ENCODE measurements around the gene TMEFF2. TPM values are rescaled to one million over a fixed set of nuclear protein-coding genes. Genes with fewer than 3 reads are reported as not detected.
"Not testable (repeated sequence)": the region's sequence is repeated elsewhere in the genome, so short reads cannot be mapped to it uniquely, and the experiment has no call there.

Gene TMEFF2
- total RNA-seq, 6 experiments from 2014 or later, result 0.18 to 0.25 (median 0.22) TPM; not detected in 3

GRCh38 chr2:192137451-192137850 lies 57.3 kb downstream of the TMEFF2 start:
- H3K9me3 Mint-ChIP-seq, result no peaks in the 10 kb centered on the region
- no peak for TF ChIP-seq CTCF (IDR thresholded peaks at IDR 0.05)
- DNase-seq, result no peak
- no peak overlapping the region for H3K27ac Mint-ChIP-seq
- H3K27me3 Mint-ChIP-seq (ENCODE audit: insufficient read depth), result no peaks in the 10 kb centered on the region; the same call in 1 of the 2 replicates
- H3K4me1 Mint-ChIP-seq (ENCODE audit: low read depth), result 0 out of 2 replicates have a peak, but pooled peaks cover 6% of the 10 kb centered on the region
- H3K4me3 Mint-ChIP-seq, result no peak overlapping the region
- H3K36me3 Mint-ChIP-seq (ENCODE audit: low read depth), result no peaks in the 10 kb centered on the region

GRCh38 chr2:192132604-192133003 lies 62.1 kb downstream of the TMEFF2 start:
- not testable (repeated sequence) for H3K27ac Mint-ChIP-seq; H3K4me3 Mint-ChIP-seq; H3K36me3 Mint-ChIP-seq (ENCODE audit: low read depth); H3K27me3 Mint-ChIP-seq (ENCODE audit: insufficient read depth); H3K4me1 Mint-ChIP-seq (ENCODE audit: low read depth); H3K9me3 Mint-ChIP-seq; DNase-seq

- not testable (repeated sequence) for H3K36me3 Mint-ChIP-seq (ENCODE audit: low read depth); H3K4me3 Mint-ChIP-seq; H3K27ac Mint-ChIP-seq; H3K27me3 Mint-ChIP-seq (ENCODE audit: insufficient read depth); DNase-seq; H3K9me3 Mint-ChIP-seq
- peaks cover 13% of the 10 kb centered on the region for H3K4me1 Mint-ChIP-seq (ENCODE audit: low read depth)
Measured at GRCh38 chr2:192130312-192130711, 64.4 kb downstream of the TMEFF2 start.

GRCh38 chr2:192128655-192129054 lies 66.1 kb downstream of the TMEFF2 start:
- DNase-seq, result no peak
- Mint-ChIP-seq H3K4me1 (ENCODE audit: low read depth) (peaks cover 30% of the 10 kb centered on the region), H3K27me3 (ENCODE audit: insufficient read depth) (peaks cover 2% of the 10 kb centered on the region; the same call in 1 of the 2 replicates), H3K27ac (no peak overlapping the region), H3K9me3 (no peaks in the 10 kb centered on the region), H3K36me3 (ENCODE audit: low read depth) (no peaks in the 10 kb centered on the region), H3K4me3 (no peak overlapping the region)
- no peak for TF ChIP-seq CTCF (IDR thresholded peaks at IDR 0.05)

GRCh38 chr2:192127434-192127833 lies 67.3 kb downstream of the TMEFF2 start:
- no peak for DNase-seq
- no peaks in the 10 kb centered on the region for H3K36me3 Mint-ChIP-seq (ENCODE audit: low read depth)
- H3K4me1 Mint-ChIP-seq (ENCODE audit: low read depth), result peaks cover 31% of the 10 kb centered on the region
- no peak for TF ChIP-seq CTCF (IDR thresholded peaks at IDR 0.05)
- no peak overlapping the region for H3K4me3 Mint-ChIP-seq
- H3K27me3 Mint-ChIP-seq (ENCODE audit: insufficient read depth), result peaks cover 2% of the 10 kb centered on the region; the same call in 1 of the 2 replicates
- H3K27ac Mint-ChIP-seq, result no peak overlapping the region
- no peaks in the 10 kb centered on the region for H3K9me3 Mint-ChIP-seq

- H3K27ac Mint-ChIP-seq, result no peak overlapping the region
- peaks cover 2% of the 10 kb centered on the region; the same call in 1 of the 2 replicates for H3K27me3 Mint-ChIP-seq (ENCODE audit: insufficient read depth)
- H3K4me3 Mint-ChIP-seq, result no peak overlapping the region; the same call in 1 of the 2 replicates
- H3K4me1 Mint-ChIP-seq (ENCODE audit: low read depth), result peaks cover 31% of the 10 kb centered on the region
- no peak for TF ChIP-seq CTCF (IDR thresholded peaks at IDR 0.05)
- H3K36me3 Mint-ChIP-seq (ENCODE audit: low read depth), result no peaks in the 10 kb centered on the region
- no peak for DNase-seq
- H3K9me3 Mint-ChIP-seq, result no peaks in the 10 kb centered on the region
Measured at GRCh38 chr2:192126912-192127311, 67.8 kb downstream of the TMEFF2 start.

GRCh38 chr2:192126426-192126825 lies 68.3 kb downstream of the TMEFF2 start:
- Mint-ChIP-seq H3K4me1 (ENCODE audit: low read depth) (peaks cover 31% of the 10 kb centered on the region), H3K27ac (no peak overlapping the region), H3K27me3 (ENCODE audit: insufficient read depth) (peaks cover 2% of the 10 kb centered on the region; the same call in 1 of the 2 replicates), H3K4me3 (no peak overlapping the region), H3K9me3 (no peaks in the 10 kb centered on the region), H3K36me3 (ENCODE audit: low read depth) (no peaks in the 10 kb centered on the region)
- TF ChIP-seq CTCF (IDR thresholded peaks at IDR 0.05), result no peak
- DNase-seq, result no peak
